ENCODE measurements around the gene VMP1.

The VMP1 gene

DNA sequence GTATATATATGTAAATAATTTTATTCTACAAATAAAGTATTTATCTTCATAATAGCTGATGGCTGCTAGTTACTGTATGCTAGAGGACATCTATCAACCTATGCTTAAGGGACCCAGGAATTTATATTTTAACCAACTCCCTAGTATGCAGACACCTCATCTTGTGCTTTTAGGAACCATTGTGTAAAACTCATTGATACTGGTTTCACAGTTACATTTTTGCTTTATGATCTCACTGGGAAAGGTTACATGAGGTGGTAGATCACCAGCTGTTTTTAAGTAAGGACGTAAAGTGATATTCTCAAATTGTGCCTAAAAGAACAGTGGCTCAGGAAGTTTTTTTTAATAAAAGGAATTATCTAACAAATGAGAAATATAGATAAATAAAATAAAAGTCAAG is 56.4 kb downstream of the VMP1 start:
- no peak for ATAC-seq (ENCODE audit: insufficient read depth, low read depth)
- H3K27ac ChIP-seq (ENCODE audit: low read length), result no peak overlapping the region
- no peaks in the 10 kb centered on the region for H4K20me1 ChIP-seq (ENCODE audit: insufficient read depth, low read length)
- no peak overlapping the region for H3K9ac ChIP-seq (ENCODE audit: low read depth, low read length)
- no peaks in the 10 kb centered on the region for H3K27me3 ChIP-seq (ENCODE audit: insufficient read depth, low read length, poor library complexity)
- H3K4me2 ChIP-seq (ENCODE audit: insufficient read depth, low read length), result no peak overlapping the region
- no peaks in the 10 kb centered on the region for H3K4me1 ChIP-seq (ENCODE audit: insufficient read depth, low read length)
- no peak overlapping the region for H2AFZ ChIP-seq (ENCODE audit: low read depth, low read length)
- H3K36me3 ChIP-seq (ENCODE audit: insufficient read depth, low read length), result peaks cover 19% of the 10 kb centered on the region
- H3K4me3 ChIP-seq (ENCODE audit: low read depth in 1 of 2, low read length in 2 of 2), result no peak overlapping the region
- DNase-seq, result no peak
- no peaks in the 10 kb centered on the region for H3K79me2 ChIP-seq (ENCODE audit: insufficient read depth, low read length)
- no peak for TF ChIP-seq EZH2 (IDR thresholded peaks at IDR 0.05; ENCODE audit: borderline replicate concordance, low read depth, low read length, severe bottlenecking)
- TF ChIP-seq, protein P1, sequence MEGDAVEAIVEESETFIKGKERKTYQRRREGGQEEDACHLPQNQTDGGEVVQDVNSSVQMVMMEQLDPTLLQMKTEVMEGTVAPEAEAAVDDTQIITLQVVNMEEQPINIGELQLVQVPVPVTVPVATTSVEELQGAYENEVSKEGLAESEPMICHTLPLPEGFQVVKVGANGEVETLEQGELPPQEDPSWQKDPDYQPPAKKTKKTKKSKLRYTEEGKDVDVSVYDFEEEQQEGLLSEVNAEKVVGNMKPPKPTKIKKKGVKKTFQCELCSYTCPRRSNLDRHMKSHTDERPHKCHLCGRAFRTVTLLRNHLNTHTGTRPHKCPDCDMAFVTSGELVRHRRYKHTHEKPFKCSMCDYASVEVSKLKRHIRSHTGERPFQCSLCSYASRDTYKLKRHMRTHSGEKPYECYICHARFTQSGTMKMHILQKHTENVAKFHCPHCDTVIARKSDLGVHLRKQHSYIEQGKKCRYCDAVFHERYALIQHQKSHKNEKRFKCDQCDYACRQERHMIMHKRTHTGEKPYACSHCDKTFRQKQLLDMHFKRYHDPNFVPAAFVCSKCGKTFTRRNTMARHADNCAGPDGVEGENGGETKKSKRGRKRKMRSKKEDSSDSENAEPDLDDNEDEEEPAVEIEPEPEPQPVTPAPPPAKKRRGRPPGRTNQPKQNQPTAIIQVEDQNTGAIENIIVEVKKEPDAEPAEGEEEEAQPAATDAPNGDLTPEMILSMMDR (IDR thresholded peaks at IDR 0.05; ENCODE audit: borderline replicate concordance, extremely low read depth, low read length, poor library complexity, severe bottlenecking), result no peak
- no peaks in the 10 kb centered on the region for H3K9me3 ChIP-seq (ENCODE audit: insufficient read depth, low read length, severe bottlenecking)

DNA sequence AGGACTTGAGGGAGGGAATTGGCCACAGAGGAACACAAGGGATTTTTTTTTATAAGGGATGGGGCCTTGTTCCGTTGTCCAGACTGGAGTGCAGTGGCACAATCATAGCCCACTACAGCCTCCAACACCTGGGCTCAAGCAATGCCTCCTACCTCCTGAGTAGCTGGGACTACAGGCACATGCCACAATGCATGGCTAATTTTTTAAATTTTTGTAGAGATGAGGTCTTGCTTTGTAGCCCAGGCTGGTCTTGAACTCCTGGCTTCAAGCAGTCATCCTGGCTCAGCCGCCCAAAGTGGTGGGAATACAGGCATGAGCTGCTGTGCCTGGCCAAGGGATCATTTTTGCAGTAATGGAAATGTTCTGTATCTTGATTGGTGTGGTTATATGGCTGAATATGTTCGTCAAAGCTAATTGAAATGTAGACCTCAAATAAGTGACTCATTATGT is 56.9 kb downstream of the VMP1 start:
- H3K27ac ChIP-seq (ENCODE audit: low read length), result no peak overlapping the region
- no peaks in the 10 kb centered on the region for H3K9me3 ChIP-seq (ENCODE audit: insufficient read depth, low read length, severe bottlenecking)
- no peaks in the 10 kb centered on the region for H3K4me1 ChIP-seq (ENCODE audit: insufficient read depth, low read length)

DNA sequence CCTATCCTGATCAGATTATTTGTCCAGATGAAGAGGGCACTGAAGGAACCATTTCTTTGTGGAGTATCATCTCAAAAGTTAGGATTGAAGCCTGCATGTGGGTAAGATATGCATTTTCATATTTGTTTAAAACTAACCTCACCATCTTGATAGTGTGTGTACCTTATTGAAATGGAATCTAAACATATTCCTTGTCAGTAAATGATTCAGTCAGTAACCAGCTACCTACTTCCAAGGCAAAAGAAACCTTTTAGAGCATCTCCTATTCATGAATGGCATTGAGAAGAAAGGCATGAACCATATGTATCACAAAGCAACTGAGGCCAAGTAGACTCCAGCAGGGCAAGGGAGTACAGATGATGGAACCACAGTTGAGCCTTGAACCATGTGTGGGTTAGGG is 57.6 kb downstream of the VMP1 start:
- Histone ChIP-seq H2AFZ (ENCODE audit: low read depth, low read length) (no peak overlapping the region), H3K36me3 (ENCODE audit: insufficient read depth, low read length) (peaks cover 17% of the 10 kb centered on the region; the same call in 1 of the 2 replicates), H3K4me3 (ENCODE audit: low read depth in 1 of 2, low read length in 2 of 2) (no peak overlapping the region), H3K79me2 (ENCODE audit: insufficient read depth, low read length) (no peaks in the 10 kb centered on the region), H3K27me3 (ENCODE audit: insufficient read depth, low read length, poor library complexity) (no peaks in the 10 kb centered on the region), H3K4me2 (ENCODE audit: insufficient read depth, low read length) (no peak overlapping the region), H3K4me1 (ENCODE audit: insufficient read depth, low read length) (no peaks in the 10 kb centered on the region), H3K27ac (ENCODE audit: low read length) (no peak overlapping the region), H3K9ac (ENCODE audit: low read depth, low read length) (no peak overlapping the region), H3K9me3 (ENCODE audit: insufficient read depth, low read length, severe bottlenecking) (no peaks in the 10 kb centered on the region), H4K20me1 (ENCODE audit: insufficient read depth, low read length) (no peaks in the 10 kb centered on the region)
- TF ChIP-seq, protein P1 (IDR thresholded peaks at IDR 0.05; ENCODE audit: borderline replicate concordance, extremely low read depth, low read length, poor library complexity, severe bottlenecking), result no peak
- TF ChIP-seq EZH2 (IDR thresholded peaks at IDR 0.05; ENCODE audit: borderline replicate concordance, low read depth, low read length, severe bottlenecking), result no peak
- ATAC-seq (ENCODE audit: insufficient read depth, low read depth) (no peak), DNase-seq (no peak)

More for the DNA sequence above, 56.9 kb downstream of the VMP1 start:
- no peaks in the 10 kb centered on the region for H4K20me1 ChIP-seq (ENCODE audit: insufficient read depth, low read length)
- H3K9ac ChIP-seq (ENCODE audit: low read depth, low read length), result no peak overlapping the region
- no peak overlapping the region for H3K4me3 ChIP-seq (ENCODE audit: low read depth in 1 of 2, low read length in 2 of 2)
- H3K36me3 ChIP-seq (ENCODE audit: insufficient read depth, low read length), result peaks cover 17% of the 10 kb centered on the region; the same call in 1 of the 2 replicates
- no peaks in the 10 kb centered on the region for H3K79me2 ChIP-seq (ENCODE audit: insufficient read depth, low read length)
- no peak for ATAC-seq (ENCODE audit: insufficient read depth, low read depth)
- no peaks in the 10 kb centered on the region for H3K27me3 ChIP-seq (ENCODE audit: insufficient read depth, low read length, poor library complexity)
- H2AFZ ChIP-seq (ENCODE audit: low read depth, low read length), result no peak overlapping the region
- no peak overlapping the region for H3K4me2 ChIP-seq (ENCODE audit: insufficient read depth, low read length)
- DNase-seq, result no peak
- TF ChIP-seq EZH2 (IDR thresholded peaks at IDR 0.05; ENCODE audit: borderline replicate concordance, low read depth, low read length, severe bottlenecking), result no peak
- TF ChIP-seq, protein P1 (IDR thresholded peaks at IDR 0.05; ENCODE audit: borderline replicate concordance, extremely low read depth, low read length, poor library complexity, severe bottlenecking), result no peak

DNA sequence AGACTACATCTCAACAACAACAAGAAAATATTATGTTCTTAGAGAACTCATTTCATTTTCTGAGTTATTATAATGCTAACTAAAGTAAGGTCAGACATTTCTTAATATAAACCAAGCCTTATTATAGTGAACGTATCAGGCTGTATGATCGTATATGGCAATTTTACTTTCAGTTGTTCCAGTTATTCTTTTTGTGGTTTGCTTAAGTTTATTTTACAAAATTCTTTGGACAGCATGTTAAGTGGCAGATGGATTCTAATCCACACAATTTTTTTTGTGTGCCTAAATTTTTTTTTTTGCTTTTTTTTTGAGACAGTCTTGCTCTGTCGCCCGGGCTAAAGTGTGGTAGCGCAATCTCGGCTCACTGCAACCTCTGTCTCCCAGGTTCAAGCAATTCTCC is 59.0 kb downstream of the VMP1 start:
- ATAC-seq (ENCODE audit: insufficient read depth, low read depth), result no peak
- H4K20me1 ChIP-seq (ENCODE audit: insufficient read depth, low read length), result no peaks in the 10 kb centered on the region
- TF ChIP-seq EZH2 (IDR thresholded peaks at IDR 0.05; ENCODE audit: borderline replicate concordance, low read depth, low read length, severe bottlenecking), result no peak
- TF ChIP-seq, protein P1 (IDR thresholded peaks at IDR 0.05; ENCODE audit: borderline replicate concordance, extremely low read depth, low read length, poor library complexity, severe bottlenecking), result no peak
- H3K36me3 ChIP-seq (ENCODE audit: insufficient read depth, low read length), result peaks cover 17% of the 10 kb centered on the region; the same call in 1 of the 2 replicates
- no peak overlapping the region for H3K27ac ChIP-seq (ENCODE audit: low read length)
- no peak for DNase-seq
- no peaks in the 10 kb centered on the region for H3K79me2 ChIP-seq (ENCODE audit: insufficient read depth, low read length)
- no peak overlapping the region for H3K4me2 ChIP-seq (ENCODE audit: insufficient read depth, low read length)
- H3K9ac ChIP-seq (ENCODE audit: low read depth, low read length), result no peak overlapping the region
- H3K4me1 ChIP-seq (ENCODE audit: insufficient read depth, low read length), result no peaks in the 10 kb centered on the region
- no peak overlapping the region for H2AFZ ChIP-seq (ENCODE audit: low read depth, low read length)
- no peaks in the 10 kb centered on the region for H3K27me3 ChIP-seq (ENCODE audit: insufficient read depth, low read length, poor library complexity)
- no peak overlapping the region for H3K4me3 ChIP-seq (ENCODE audit: low read depth in 1 of 2, low read length in 2 of 2)
- H3K9me3 ChIP-seq (ENCODE audit: insufficient read depth, low read length, severe bottlenecking), result no peaks in the 10 kb centered on the region
